Measurements from ENCODE around the gene PRPF40A. TPM values are rescaled to one million over a fixed set of nuclear protein-coding genes. Genes with fewer than 3 reads are reported as not detected.

The PRPF40A gene
- total and polyA plus RNA-seq, 2 experiments from 2014 or later = 254 to 261 TPM

GRCh38 chr2:152623775-152624174 lies 93.5 kb downstream of the PRPF40A start:
- Histone ChIP-seq H3K4me2 (no peak overlapping the region), H3K27me3 (ENCODE audit: insufficient read depth) (no peaks in the 10 kb centered on the region), H2AFZ (no peak overlapping the region), H3K36me3 (ENCODE audit: insufficient read depth) (peaks cover 10% of the 10 kb centered on the region; the same call in 1 of the 2 replicates), H3K4me1 (ENCODE audit: insufficient read depth) (no peaks in the 10 kb centered on the region), H3K9me2 (ENCODE audit: insufficient read depth) (no peaks in the 10 kb centered on the region), H3F3A (replicated peaks; ENCODE audit: low read depth) (no peaks in the 10 kb centered on the region), H3K4me3 (no peak overlapping the region), H3K79me2 (replicated peaks; ENCODE audit: insufficient read depth) (no peaks in the 10 kb centered on the region), H4K20me1 (replicated peaks; ENCODE audit: insufficient read depth) (peaks cover 11% of the 10 kb centered on the region; the same call in 1 of the 2 replicates), H3K27ac (ENCODE audit: low read depth) (no peak overlapping the region)
- Mint-ChIP-seq H3K27ac (no peak overlapping the region), H3K36me3 (ENCODE audit: low read depth) (peaks cover 30% of the 10 kb centered on the region), H3K9me3 (no peaks in the 10 kb centered on the region), H3K27me3 (ENCODE audit: insufficient read depth, low read depth, poor library complexity) (no peaks in the 10 kb centered on the region), H3K4me1 (no peaks in the 10 kb centered on the region), H3K4me3 (no peak overlapping the region)
- DNase-seq (ENCODE audit: low spot score) (no peak), ATAC-seq (no peak)
- no peak for TF ChIP-seq REST (IDR thresholded peaks at IDR 0.05; ENCODE audit: unreplicated experiment)
- no peak for TF ChIP-seq POLR2AphosphoS5 (IDR thresholded peaks at IDR 0.05; ENCODE audit: low read depth)
- TF ChIP-seq JUNB (IDR thresholded peaks at IDR 0.05; ENCODE audit: unreplicated experiment) = no peak
- TF ChIP-seq, protein P1, sequence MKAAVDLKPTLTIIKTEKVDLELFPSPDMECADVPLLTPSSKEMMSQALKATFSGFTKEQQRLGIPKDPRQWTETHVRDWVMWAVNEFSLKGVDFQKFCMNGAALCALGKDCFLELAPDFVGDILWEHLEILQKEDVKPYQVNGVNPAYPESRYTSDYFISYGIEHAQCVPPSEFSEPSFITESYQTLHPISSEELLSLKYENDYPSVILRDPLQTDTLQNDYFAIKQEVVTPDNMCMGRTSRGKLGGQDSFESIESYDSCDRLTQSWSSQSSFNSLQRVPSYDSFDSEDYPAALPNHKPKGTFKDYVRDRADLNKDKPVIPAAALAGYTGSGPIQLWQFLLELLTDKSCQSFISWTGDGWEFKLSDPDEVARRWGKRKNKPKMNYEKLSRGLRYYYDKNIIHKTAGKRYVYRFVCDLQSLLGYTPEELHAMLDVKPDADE (IDR thresholded peaks at IDR 0.05) = no peak
- no peak for TF ChIP-seq STAT1 (IDR thresholded peaks at IDR 0.05; ENCODE audit: unreplicated experiment)
- TF ChIP-seq CREB1 (CRISPR knock-in tag; IDR thresholded peaks at IDR 0.05; ENCODE audit: low read depth) = no peak
- no peak for TF ChIP-seq EZH2 (IDR thresholded peaks at IDR 0.05; ENCODE audit: low read depth, unreplicated experiment)
- no peak for TF ChIP-seq EZH2phosphoT487 (IDR thresholded peaks at IDR 0.05; ENCODE audit: unreplicated experiment)
- TF ChIP-seq ZNF331 (CRISPR knock-in tag; IDR thresholded peaks at IDR 0.05; ENCODE audit: low read depth) = no peak

GRCh38 chr2:152623076-152623740 lies 94.1 kb downstream of the PRPF40A start:
- H3K36me3 ChIP-seq (ENCODE audit: insufficient read depth) = peaks cover 10% of the 10 kb centered on the region; the same call in 1 of the 2 replicates
- no peak for ATAC-seq

More at GRCh38 chr2:152623076-152623740, 94.1 kb downstream of the PRPF40A start:
- no peak overlapping the region for H3K4me2 ChIP-seq
- no peaks in the 10 kb centered on the region for H3K9me2 ChIP-seq (ENCODE audit: insufficient read depth)
- H3K9me3 Mint-ChIP-seq = no peaks in the 10 kb centered on the region
- no peaks in the 10 kb centered on the region for H3K27me3 Mint-ChIP-seq (ENCODE audit: insufficient read depth, low read depth, poor library complexity)
- peaks cover 29% of the 10 kb centered on the region for H3K36me3 Mint-ChIP-seq (ENCODE audit: low read depth)
- H4K20me1 ChIP-seq (replicated peaks; ENCODE audit: insufficient read depth) = peaks cover 8% of the 10 kb centered on the region; the same call in 1 of the 2 replicates
- no peak for DNase-seq (ENCODE audit: low spot score)
- H2AFZ ChIP-seq = no peak overlapping the region
- H3K4me3 Mint-ChIP-seq = no peak overlapping the region
- no peak overlapping the region for H3K27ac Mint-ChIP-seq
- no peak overlapping the region for H3K4me3 ChIP-seq
- no peaks in the 10 kb centered on the region for H3F3A ChIP-seq (replicated peaks; ENCODE audit: low read depth)
- no peaks in the 10 kb centered on the region for H3K4me1 Mint-ChIP-seq
- no peaks in the 10 kb centered on the region for H3K4me1 ChIP-seq (ENCODE audit: insufficient read depth)
- TF ChIP-seq EZH2phosphoT487 (IDR thresholded peaks at IDR 0.05; ENCODE audit: unreplicated experiment) (no peak), STAT1 (IDR thresholded peaks at IDR 0.05; ENCODE audit: unreplicated experiment) (no peak), CTCF (conservative IDR thresholded peaks at IDR 0.05; ENCODE audit: low read depth in 2 of 2) (no peak), POLR2AphosphoS5 (IDR thresholded peaks at IDR 0.05; ENCODE audit: low read depth) (no peak), ZNF114 (CRISPR knock-in tag; IDR thresholded peaks at IDR 0.05) (no peak)
- no peaks in the 10 kb centered on the region for H3K79me2 ChIP-seq (replicated peaks; ENCODE audit: insufficient read depth)
- no peak overlapping the region for H3K27ac ChIP-seq (ENCODE audit: low read depth)
- H3K27me3 ChIP-seq (ENCODE audit: insufficient read depth) = no peaks in the 10 kb centered on the region
